Left kidney (tissue), 8 donors: ENCODE measurements around the gene TDRD12. TPM values are rescaled to one million over a fixed set of nuclear protein-coding genes. Genes with fewer than 3 reads are reported as not detected.

Source experiments
- DNase-seq: peaks from one replicate; pipeline ENCODE4 v3.0.0-alpha.2; 2013
- long read RNA-seq, 8 donors: transcript quantifications; one replicate each; lab custom pipeline, GENCODE V29; 2026
- polyA plus RNA-seq: library from polyadenylated mRNA; unstranded; fragments of 120-200 nt; gene quantifications from one replicate; pipeline ENCODE4 v1.2.1, GENCODE V29; 2013; ENCODE audit not compliant: insufficient read length

The TDRD12 gene
- polyA plus RNA-seq: 1.1 TPM
- long read RNA-seq, donor 1, partial matches to known transcripts: 0 of 1 reads
- long read RNA-seq, donor 1, other reads (novel, unspliced or antisense): 0 of 1 reads
- long read RNA-seq, donor 2: 0 reads
- long read RNA-seq, donor 3: 0 reads
- long read RNA-seq, donor 4: 0 reads
- long read RNA-seq, donor 5: 0 reads
- long read RNA-seq, donor 6: 0 reads
- long read RNA-seq, donor 7: 0 reads
- long read RNA-seq, donor 8: 0 reads

- no peak for DNase-seq
Measured at GRCh38 chr19:32719611-32720059, at the start of gene TDRD12. Gene TDRD12, plus strand, starts transcription at chr19:32719767. Its CDS starts 306 bp downstream, at chr19:32720073.

DNA sequence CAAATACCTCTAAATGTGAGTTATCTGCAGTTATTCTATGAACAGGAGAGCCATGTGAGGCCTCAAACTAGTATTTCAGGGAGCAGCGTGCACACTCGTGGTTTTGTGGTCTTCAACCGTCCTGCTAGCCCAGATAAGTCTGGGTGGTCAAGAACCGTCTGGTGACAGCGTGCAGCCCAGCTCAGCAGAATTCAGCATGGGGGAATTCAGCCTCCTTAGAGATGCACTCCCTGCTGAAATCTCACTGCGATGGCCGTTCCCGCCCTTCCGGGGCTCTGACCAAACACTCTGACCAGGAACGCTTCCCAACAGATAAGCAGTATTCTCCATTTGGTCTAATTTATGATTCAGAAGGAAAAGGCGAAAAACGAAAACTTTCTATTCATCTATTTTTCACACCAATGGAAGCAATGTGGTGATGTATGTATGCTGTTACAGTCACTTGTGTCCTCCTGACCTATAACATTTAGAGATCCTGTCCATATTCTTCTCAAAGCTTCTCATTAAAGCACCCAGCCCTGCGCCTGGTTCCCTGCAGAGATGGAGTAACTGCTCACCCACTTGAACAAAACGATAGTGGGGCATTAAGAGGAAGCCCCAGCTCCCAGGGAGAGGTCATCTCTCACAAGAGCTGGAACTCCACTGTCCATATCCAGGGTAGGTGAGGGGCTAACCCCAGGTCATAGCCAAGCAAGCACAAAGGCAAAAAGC lies 47.5 kb upstream of the TDRD12 start:
- no peak for DNase-seq

DNA sequence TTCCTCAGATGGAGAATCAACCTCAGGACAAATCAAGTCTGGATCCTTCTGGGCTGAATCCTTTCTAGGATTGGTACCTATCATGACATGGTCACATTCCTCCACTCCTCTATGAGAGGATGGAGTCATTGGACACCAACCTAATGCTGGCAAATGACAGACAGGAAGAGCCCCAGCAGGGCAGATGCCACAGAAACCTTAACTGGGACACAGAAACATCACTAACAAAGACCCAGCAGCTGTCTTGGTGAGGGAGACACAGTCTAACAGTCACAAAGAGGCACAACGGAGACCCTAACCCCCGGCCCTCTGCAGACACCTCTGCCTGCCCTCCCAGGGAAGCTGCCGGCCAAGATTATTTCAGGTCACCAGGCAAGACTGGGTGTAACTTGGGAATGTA lies 46.7 kb upstream of the TDRD12 start:
- no peak for DNase-seq

DNA sequence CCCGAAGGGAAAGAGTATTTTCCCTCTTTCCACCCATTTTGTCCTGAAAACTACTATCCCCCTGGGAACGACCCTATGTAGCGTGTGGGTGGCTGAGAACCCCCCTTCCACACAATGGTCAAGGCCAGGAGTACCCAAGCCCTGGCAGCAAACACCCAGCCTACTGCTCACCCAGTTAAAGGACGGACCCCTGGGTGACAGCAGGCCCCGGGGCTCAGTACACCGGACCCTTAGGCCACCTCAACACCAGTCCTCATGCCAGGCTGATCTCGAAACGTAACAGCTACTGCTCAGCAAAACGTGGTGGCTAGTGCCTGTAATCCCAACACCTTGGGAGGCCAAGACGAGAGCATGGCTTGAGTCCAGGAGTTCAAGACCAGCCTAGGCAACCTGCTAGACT lies 46.0 kb upstream of the TDRD12 start:
- DNase-seq: no peak

DNA sequence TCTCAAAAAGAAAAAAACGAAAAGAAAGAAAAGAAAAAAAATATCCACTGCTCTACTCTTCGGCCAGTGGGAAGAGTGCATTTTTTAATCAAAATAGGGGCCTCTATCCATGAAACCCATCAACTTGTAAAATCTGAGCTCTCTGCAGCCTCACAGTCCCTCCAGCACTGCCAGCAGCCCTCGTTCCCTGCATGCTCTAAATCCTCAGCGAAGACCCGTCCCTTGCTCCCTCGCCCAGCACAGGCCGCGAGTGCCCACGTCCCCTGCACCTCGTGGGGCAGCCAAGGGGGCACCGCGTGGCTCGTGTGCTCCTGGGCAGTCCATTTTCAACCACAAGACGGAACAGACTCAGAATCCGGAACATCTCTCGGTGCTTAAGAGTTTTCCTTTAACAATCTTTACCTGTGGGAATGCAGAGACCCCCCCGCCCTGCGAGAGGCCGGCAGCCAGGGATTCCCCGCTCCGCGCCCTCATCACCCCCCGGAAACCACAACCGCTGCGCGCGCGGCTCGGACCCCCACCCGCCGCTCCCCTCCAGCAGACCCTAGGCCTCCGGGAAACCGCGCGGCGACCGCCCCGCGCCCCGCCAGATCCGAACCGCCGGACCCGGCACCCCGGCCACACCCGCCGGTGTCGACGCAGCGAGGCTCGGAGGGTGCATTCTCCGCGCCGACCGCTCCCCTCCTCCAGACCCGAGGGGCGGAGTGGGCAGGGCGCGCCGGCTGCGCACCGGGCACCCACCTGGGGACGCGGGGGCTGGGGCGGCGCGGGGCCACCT lies 45.2 kb upstream of the TDRD12 start:
- no peak for DNase-seq

- DNase-seq: peak; percentile 98
Measured at GRCh38 chr19:32674931-32675719, 44.4 kb upstream of the TDRD12 start, which contains the start of gene ANKRD27. Gene ANKRD27, minus strand, starts transcription at chr19:32675180. Its CDS starts 16,165 bp downstream, at chr19:32659015.

DNA sequence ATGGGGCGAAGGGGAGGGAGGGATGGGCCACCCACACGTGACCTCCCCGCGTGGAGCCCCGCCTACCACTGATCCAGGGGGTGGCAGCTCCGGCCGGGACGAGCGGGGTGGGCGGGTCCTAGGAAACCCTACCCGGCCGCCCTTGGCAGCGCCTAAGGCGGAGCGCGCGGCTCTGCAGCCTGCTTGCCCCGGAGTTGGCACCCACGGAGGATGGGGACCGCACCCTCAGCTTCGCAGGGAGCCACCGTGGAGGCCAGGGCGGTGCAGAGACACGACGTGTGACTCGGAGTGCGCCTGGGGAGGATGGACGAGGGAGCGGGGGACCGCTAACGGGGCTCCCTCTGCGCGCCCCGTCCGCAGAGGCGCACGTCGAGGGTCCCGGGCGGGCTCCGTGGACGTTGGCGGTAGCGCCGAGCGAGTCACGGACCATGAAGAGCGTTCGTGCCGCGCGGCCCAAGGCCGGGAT lies 43.8 kb upstream of the TDRD12 start, which contains the start of gene RGS9BP:
TSS of gene RGS9BP (plus strand) at position 129 of the 466 bp plus-strand sequence. CDS start 416 bp downstream, outside the sequence.
- no peak for DNase-seq

- DNase-seq: no peak
Measured at GRCh38 chr19:32676186-32676894, 43.2 kb upstream of the TDRD12 start.

DNA sequence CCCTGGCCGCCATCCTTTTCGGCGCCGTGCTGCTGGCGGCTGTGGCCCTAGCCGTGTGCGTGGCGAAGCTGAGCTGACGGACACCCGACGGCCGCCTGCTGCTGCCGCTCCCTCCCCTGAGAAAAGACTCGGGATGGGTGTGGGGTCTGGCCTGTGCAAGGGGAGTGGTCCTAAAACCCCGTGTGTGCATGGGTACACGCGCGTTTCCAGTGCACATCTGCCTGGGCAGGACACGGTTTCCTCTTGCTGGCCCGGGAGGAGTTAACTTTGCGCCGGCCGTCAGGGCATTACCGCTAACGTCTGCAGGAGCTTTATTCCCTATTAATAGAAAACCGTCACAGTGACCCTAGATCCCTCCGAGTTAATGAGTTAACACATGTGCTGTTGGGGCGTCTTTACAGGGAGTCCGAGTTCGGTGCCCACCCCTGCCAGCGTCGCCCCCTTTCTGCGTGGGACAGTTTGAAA lies 42.6 kb upstream of the TDRD12 start:
- no peak for DNase-seq

- no peak for DNase-seq
Measured at GRCh38 chr19:32677657-32678056, 41.9 kb upstream of the TDRD12 start.

GRCh38 chr19:32680986-32681385 lies 38.6 kb upstream of the TDRD12 start:
- DNase-seq: no peak

DNA sequence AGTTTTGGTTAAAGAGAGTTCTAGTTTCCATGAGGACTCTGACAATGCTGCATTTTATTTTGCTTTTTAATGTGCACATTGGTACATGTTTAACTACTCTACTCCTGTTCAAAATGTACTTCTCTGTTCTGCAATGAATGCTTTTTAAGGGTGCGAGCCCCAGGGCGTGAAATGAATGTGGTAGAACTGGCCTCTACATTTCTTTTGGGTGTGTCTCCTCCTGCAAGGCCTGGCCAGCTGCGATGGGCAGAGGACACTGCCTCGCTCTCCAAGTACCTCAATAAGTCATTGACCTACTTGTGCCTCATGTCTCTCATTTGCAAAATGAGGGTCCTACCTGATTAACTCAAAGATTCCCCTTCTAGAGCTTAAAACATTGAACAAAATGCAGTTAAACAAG lies 37.2 kb upstream of the TDRD12 start:
- no peak for DNase-seq

DNA sequence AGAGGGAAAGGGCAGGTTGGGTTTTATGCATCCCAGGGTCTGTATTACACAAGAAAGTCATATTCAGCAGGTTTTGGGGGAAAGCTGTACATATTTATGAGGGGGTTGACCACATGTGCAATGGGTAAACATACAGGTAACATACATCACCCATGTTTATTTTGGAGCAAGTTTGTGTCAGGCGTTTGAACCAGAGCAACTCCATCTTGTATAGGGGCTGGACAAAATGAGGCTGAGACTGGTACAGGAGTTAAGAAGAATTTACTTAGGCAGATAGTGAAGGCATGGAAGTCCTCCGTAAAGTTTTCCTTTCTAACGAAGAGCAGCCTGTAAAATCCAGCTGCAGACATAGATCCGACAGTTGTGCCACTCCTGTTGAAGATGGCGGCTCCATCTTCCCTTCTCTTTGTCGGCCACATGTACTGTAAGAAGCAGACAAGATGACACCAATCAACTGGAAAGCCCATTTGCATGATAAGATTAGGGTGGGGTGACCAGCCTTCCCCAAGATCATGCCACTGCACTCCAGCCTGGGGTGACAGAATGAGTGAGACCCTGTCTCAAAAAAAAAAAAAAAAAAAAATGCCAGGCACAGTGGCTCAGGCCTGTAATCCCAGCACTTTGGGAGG lies 32.6 kb upstream of the TDRD12 start:
- no peak for DNase-seq

DNA sequence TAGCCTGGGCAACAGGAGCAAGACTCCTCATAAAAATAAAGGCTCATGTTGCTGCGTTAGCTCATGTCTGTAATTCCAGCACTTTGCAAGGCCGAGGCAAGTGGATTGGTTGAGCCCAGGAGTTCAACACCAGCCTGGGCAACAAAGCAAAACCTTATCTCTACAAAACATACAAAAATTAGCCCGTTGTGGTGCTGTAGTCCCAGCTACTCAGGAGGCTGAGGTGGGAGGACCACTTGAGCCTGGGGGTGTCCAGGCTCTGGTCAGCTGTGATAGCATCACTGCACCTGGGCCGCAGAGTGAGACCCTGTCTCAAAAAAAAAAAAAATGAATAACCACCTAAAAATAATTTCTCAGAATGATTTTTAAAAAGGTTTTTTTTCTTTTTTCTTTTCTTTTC lies 31.9 kb upstream of the TDRD12 start:
- DNase-seq: no peak

- no peak for DNase-seq
Measured at GRCh38 chr19:32688311-32688710, 31.3 kb upstream of the TDRD12 start.

- peak; percentile 78 for DNase-seq
Measured at GRCh38 chr19:32691291-32691951, 28.1 kb upstream of the TDRD12 start, which contains the start of gene NUDT19. Gene NUDT19, plus strand, starts transcription at chr19:32691821. Its CDS starts 140 bp downstream, at chr19:32691961.

DNA sequence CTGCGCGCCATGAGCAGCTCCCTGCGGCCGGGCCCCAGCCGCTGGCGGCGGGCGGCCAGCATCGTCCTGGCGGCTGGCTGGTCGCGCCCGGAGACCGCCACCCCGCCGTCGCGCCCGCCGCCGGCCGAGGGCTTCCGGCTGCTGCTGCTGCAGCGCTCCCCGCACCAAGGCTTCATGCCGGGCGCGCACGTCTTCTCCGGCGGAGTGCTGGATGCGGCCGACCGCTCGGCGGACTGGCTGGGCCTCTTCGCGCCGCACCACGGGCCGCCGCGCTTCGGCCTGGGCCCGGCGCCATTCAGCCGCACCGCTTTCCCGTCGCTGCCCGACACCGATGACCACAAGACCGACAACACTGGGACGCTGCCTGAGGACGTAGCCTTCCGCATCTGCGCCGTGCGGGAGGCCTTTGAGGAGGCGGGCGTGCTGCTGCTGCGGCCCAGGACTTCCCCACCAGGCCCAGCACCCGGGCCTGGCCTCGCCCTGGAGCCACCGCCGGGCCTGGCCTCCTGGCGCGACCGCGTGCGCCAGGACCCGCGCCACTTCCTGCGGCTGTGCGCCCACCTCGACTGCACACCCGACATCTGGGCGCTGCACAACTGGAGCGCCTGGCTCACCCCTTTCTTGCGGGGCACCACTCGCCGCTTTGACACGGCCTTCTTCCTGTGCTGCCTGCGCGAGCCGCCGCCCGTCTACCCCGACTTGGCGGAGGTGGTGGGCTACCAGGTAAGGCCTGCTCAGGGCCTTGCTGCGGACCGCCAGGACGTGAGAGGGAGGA lies 27.4 kb upstream of the TDRD12 start:
- DNase-seq: peak; percentile 40

DNA sequence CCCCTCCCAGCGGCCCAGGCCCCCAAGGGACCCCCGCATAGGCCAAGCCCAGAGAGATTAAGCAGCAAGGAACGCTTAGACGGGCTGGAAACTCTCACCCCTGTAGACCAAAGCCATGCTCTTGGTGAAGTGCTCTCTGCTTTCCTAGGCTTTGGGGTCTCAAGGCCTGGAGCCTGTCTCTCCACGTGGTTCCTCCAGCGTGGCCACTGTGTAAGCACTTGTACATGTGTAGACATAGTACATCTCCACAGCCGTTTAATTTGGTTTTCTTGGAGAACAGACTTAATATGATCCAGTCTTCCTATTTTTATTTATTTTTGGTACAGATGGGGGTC lies 26.9 kb upstream of the TDRD12 start:
- DNase-seq: no peak
